H1 (cell line): ENCODE results near the gene OR13J1.

Experiments
- CTCF ChIP-seq, 3 experiments: IDR thresholded peaks; 1 replicate in 2 of 3; 2 replicates in 1 of 3; pipeline versions ENCODE4 v1.5.1 to v1.6.1; 2011; ENCODE audit warnings: low read length in 3 of 3, mild to moderate bottlenecking in 3 of 3, inconsistent platforms in 2 of 3, low read depth in 1 of 3, moderate library complexity in 1 of 3; ENCODE audit not compliant: insufficient read depth in 1 of 3; ENCODE audit errors: control extremely low read depth in 1 of 3
- EZH2 ChIP-seq: fragments of 200-600 bp; sonication (generic); IDR thresholded peaks from 2 replicates; pipeline ENCODE4 v1.7.1; 2012; ENCODE audit warnings: low read depth, mild to moderate bottlenecking, moderate library complexity, low read length, inconsistent platforms; ENCODE audit not compliant: severe bottlenecking
- FOSL1 ChIP-seq: IDR thresholded peaks from 2 replicates; pipeline ENCODE4 v1.6.1; 2011; ENCODE audit warnings: mild to moderate bottlenecking, low read depth, low read length, moderate library complexity; ENCODE audit not compliant: insufficient read depth
- GABPA ChIP-seq: IDR thresholded peaks from 2 replicates; pipeline ENCODE4 v1.6.1; 2011; ENCODE audit warnings: mild to moderate bottlenecking, low read length, moderate library complexity, borderline replicate concordance; ENCODE audit not compliant: insufficient read depth
- JUN ChIP-seq: IDR thresholded peaks from 2 replicates; pipeline ENCODE4 v1.6.1; 2011; ENCODE audit warnings: low read depth, mild to moderate bottlenecking, improper control_type of control experiment, low read length
- KDM4A ChIP-seq: IDR thresholded peaks from one replicate; pipeline ENCODE4 v1.7.1; 2012; ENCODE audit warnings: low read depth, mild to moderate bottlenecking, moderate library complexity, low read length, inconsistent platforms; ENCODE audit not compliant: severe bottlenecking
- POLR2A ChIP-seq, 2 experiments: IDR thresholded peaks; 1 replicate in 1 of 2; 2 replicates in 1 of 2; pipeline ENCODE4 v1.6.1; 2011; ENCODE audit warnings: low read depth in 2 of 2, low read length in 2 of 2, mild to moderate bottlenecking in 2 of 2; ENCODE audit errors: control extremely low read depth in 1 of 2
- POLR2AphosphoS5 ChIP-seq: IDR thresholded peaks from 2 replicates; pipeline ENCODE4 v1.6.1; 2011; ENCODE audit warnings: low read depth, low read length
- YY1 ChIP-seq: IDR thresholded peaks from 2 replicates; pipeline ENCODE4 v1.6.1; 2011; ENCODE audit warnings: low read depth, mild to moderate bottlenecking, low read length

GRCh38 chr9:35822926-35823325 is 47.3 kb downstream of the OR13J1 start:
- TF ChIP-seq EZH2 (no peak), POLR2A (IDR thresholded peaks at IDR 0.05; ENCODE audit: control extremely low read depth in 1 of 2, low read depth in 2 of 2, low read length in 2 of 2) (no peak), CTCF (IDR thresholded peaks at IDR 0.05; ENCODE audit: control extremely low read depth in 1 of 3, insufficient read depth in 1 of 3, low read depth in 1 of 3, low read length in 3 of 3) (no peak), POLR2AphosphoS5 (no peak), KDM4A (no peak), YY1 (no peak), GABPA (no peak), JUN (no peak), FOSL1 (no peak)
